ENCODE data around the gene NAPG. TPM values are rescaled to one million over a fixed set of nuclear protein-coding genes. Genes with fewer than 3 reads are reported as not detected.

Gene NAPG
- total RNA-seq, 4 donors from 2014 or later = 27.1 to 34.7 (median 31.0) TPM

GRCh38 chr18:10557085-10557677 is 31.4 kb downstream of the NAPG start:
- Histone ChIP-seq H3K4me1 (peaks cover 6 to 34% (median 8%) of the 10 kb centered on the region in 3 donors), H3K36me3 (peaks cover 0 to 59% (median 23%) of the 10 kb centered on the region in 3 donors), H3K27me3 (no peaks in the 10 kb centered on the region), H3K4me3 (no peak overlapping the region), H3K9me3 (no peaks in the 10 kb centered on the region), H3K27ac (no peak overlapping the region)
- TF ChIP-seq CTCF (IDR thresholded peaks at IDR 0.05) = no peak
- TF ChIP-seq POLR2A (IDR thresholded peaks at IDR 0.05) = no peak
- no peak for DNase-seq
- intact Hi-C loops (cut with DNase I) = no loop called here
- 79 to 84% methylated on average over 6 of the region's 6 CpGs for WGBS, 2 donors

GRCh38 chr18:10558243-10558966 is 32.6 kb downstream of the NAPG start:
- 60 to 72% methylated on average over 4 to 6 of the region's 6 CpGs for WGBS, 2 donors

GRCh38 chr18:10558967-10559298 is 33.1 kb downstream of the NAPG start:
- H3K4me3 ChIP-seq = no peak overlapping the region
- H3K4me1 ChIP-seq = peaks cover 6 to 52% (median 18%) of the 10 kb centered on the region in 3 donors
- peaks cover 0 to 41% (median 18%) of the 10 kb centered on the region in 3 donors for H3K36me3 ChIP-seq
- H3K27me3 ChIP-seq = no peaks in the 10 kb centered on the region
- DNase-seq = no peak
- H3K27ac ChIP-seq = no peak overlapping the region
- intact Hi-C loops (cut with DNase I) = no loop called here
- WGBS, 2 donors = 59 to 83% methylated on average over 3 to 4 of the region's 4 CpGs
- TF ChIP-seq CTCF (IDR thresholded peaks at IDR 0.05) (no peak), POLR2A (IDR thresholded peaks at IDR 0.05) (no peak)
- H3K9me3 ChIP-seq = no peaks in the 10 kb centered on the region

More at GRCh38 chr18:10558243-10558966, 32.6 kb downstream of the NAPG start:
- H3K27me3 ChIP-seq = no peaks in the 10 kb centered on the region
- peaks cover 0 to 46% (median 18%) of the 10 kb centered on the region in 3 donors for H3K36me3 ChIP-seq
- H3K9me3 ChIP-seq = no peaks in the 10 kb centered on the region
- DNase-seq = no peak
- H3K27ac ChIP-seq = no peak overlapping the region
- H3K4me1 ChIP-seq = peaks cover 6 to 46% (median 14%) of the 10 kb centered on the region in 3 donors
- intact Hi-C loops (cut with DNase I) = no loop called here
- no peak overlapping the region for H3K4me3 ChIP-seq
- TF ChIP-seq CTCF (IDR thresholded peaks at IDR 0.05) (no peak), POLR2A (IDR thresholded peaks at IDR 0.05) (no peak)

- WGBS, 2 donors = 19 to 42% methylated on average over 11 to 12 of the region's 17 CpGs
- Histone ChIP-seq H3K27ac (peak overlapping the region in 3 of 4 donors; percentile 1 to 39 (median 2)), H3K4me1 (peaks cover 12 to 60% (median 25%) of the 10 kb centered on the region in 3 donors), H3K27me3 (no peaks in the 10 kb centered on the region), H3K36me3 (peaks cover 0 to 32% (median 18%) of the 10 kb centered on the region in 3 donors), H3K9me3 (no peaks in the 10 kb centered on the region), H3K4me3 (peak overlapping the region in 2 of 4 donors; percentile 22 to 49)
- intact Hi-C loops (cut with DNase I) = no loop called here
- DNase-seq = no peak
- TF ChIP-seq POLR2A (IDR thresholded peaks at IDR 0.05) = no peak
- TF ChIP-seq CTCF (IDR thresholded peaks at IDR 0.05) = no peak
These were observed 34.0 kb downstream of the NAPG start for GRCh38 chr18:10559553-10560451.
